Peyer's patch (tissue), 4 donors: ENCODE results near the gene RNF157.

Source experiments
- CTCF ChIP-seq, 6 experiments: fragments of 450-650 bp in 4 of 6; fragments of 200-600 bp in 2 of 6; sonication (generic) in 1 of 6; IDR thresholded peaks; one replicate each; pipeline ENCODE4 v1.5.1; 2017 to 2019; ENCODE audit warnings: antibody characterized with exemption in 6 of 6, mild to moderate bottlenecking in 3 of 6, moderate library complexity in 1 of 6
- POLR2A ChIP-seq, 2 donors: fragments of 450-650 bp; IDR thresholded peaks; one replicate each; pipeline ENCODE4 v1.5.1; 2017; ENCODE audit warnings: antibody characterized with exemption in 2 of 2, mild to moderate bottlenecking in 2 of 2, moderate library complexity in 2 of 2

DNA sequence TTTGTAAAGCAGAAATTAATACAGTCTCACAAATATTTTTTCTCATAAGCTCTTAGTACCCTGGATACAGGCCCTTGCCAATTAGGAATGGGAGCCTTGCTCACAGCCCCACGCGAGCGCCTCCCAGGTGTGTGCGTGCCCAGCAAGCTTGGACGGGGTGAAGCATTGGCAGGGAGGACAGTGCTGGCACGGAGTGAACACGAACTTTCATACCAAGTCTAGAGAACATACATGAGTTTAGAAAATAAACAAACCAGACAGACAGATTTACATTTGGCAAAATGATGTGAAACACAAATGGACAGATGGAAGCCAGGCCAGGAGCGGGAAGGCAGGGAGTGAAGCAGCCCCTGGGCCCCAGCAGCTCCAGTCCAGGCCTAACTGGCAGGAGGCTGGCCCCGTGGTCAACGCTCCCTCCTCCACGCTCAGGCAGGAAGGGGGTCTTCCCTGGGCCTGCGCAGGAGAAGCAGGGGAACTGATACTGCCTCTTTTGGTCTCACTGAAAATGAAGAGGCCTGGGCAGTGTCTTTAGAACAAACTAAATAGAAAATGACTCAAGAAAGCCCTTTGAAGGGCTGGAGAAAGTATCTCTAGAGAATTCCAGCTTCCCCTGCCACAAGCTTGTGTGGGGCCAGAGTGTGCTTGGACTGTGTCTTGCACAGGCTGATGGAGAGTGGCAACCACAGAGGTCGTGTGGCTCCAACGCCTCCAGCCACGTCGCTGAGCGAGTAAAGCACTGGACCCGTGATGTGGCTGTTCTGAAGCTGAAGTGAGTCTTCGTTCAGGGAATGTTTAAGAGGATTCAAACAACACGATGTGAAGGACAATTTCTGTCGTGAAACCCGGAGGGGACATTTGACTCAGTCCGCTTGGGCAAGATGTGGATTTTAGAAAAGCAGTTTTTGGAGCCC lies 89.3 kb downstream of the RNF157 start:
- TF ChIP-seq CTCF (IDR thresholded peaks at IDR 0.05) (no peak), POLR2A (IDR thresholded peaks at IDR 0.05) (no peak)
